ENCODE measurements around the gene TOR2A. TPM values are rescaled to one million over a fixed set of nuclear protein-coding genes. Genes with fewer than 3 reads are reported as not detected.
A peak's percentile ranks its signal among the peaks of the same experiment; 100 is the strongest.

TOR2A gene
- total and polyA plus RNA-seq, 5 donors from 2014 or later, result 11.9 to 30.2 (median 23.2) TPM

DNA sequence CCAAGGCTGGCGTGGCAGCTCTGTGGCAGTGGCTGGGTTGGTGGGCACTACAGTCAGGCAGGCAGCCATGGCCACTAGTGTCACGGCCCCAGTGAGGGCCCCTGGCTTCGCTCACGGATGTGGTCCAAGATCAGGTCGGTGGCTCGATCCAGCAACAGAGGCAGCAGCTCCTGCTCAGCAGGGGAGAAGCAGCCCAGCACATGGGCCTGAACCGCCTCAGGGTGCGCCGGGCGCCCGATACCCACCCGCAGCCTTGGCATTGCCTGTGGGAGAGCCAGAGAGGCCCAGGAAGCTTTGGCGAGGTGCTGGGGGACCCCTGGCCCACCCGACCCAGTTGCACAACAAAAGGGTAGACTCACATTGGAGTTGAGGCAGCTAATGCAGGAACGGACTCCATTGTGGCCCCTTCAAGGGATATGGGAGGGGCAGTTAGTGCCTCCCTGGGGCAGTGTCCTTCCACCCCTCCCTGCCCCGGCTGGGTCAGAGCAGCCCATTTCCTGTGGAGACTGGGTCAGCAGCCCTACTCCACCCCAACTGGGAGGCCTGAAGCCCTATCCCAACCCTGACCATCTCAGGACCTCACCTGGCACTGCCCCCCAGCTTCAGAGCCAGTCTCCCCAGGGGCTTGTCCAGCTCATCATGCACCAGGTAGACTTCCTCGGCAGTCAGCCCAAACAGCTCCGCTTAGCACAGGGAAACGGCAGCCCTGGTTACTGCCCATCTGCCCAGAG is 20.9 kb downstream of the TOR2A start:
- Histone ChIP-seq H3K27me3 (ENCODE audit: control insufficient read depth, insufficient read depth, low read length) (no peaks in the 10 kb centered on the region), H3K36me3 (ENCODE audit: control insufficient read depth, insufficient read depth, low read length) (no peaks in the 10 kb centered on the region), H3K9me3 (ENCODE audit: control insufficient read depth in 2 of 2, low read length in 2 of 2) (no peaks in the 10 kb centered on the region), H3K4me1 (ENCODE audit: control insufficient read depth, insufficient read depth, low read length, poor library complexity, severe bottlenecking) (peaks cover 19% of the 10 kb centered on the region), H3K27ac (ENCODE audit: insufficient read depth, low read length, poor library complexity, severe bottlenecking) (no peak overlapping the region), H3K4me3 (ENCODE audit: low read depth, low read length) (no peak overlapping the region)
- ATAC-seq (ENCODE audit: low read depth in 2 of 2), result no peak
- H3K27me3 Mint-ChIP-seq, result peaks cover 7% of the 10 kb centered on the region
- peaks cover 0 to 1% (median 0%) of the 10 kb centered on the region in 7 donors for H3K9me3 Mint-ChIP-seq
- peak overlapping the region; percentile 81 to 88 (median 83) for H3K4me3 Mint-ChIP-seq
- H3K4me1 Mint-ChIP-seq, result peaks cover 0 to 41% (median 11%) of the 10 kb centered on the region in 4 donors
- H3K27ac Mint-ChIP-seq, result peak overlapping the region in 1 of 3 donors; percentile 11
- no peaks in the 10 kb centered on the region for H3K36me3 Mint-ChIP-seq
- DNase-seq, result no peak

DNA sequence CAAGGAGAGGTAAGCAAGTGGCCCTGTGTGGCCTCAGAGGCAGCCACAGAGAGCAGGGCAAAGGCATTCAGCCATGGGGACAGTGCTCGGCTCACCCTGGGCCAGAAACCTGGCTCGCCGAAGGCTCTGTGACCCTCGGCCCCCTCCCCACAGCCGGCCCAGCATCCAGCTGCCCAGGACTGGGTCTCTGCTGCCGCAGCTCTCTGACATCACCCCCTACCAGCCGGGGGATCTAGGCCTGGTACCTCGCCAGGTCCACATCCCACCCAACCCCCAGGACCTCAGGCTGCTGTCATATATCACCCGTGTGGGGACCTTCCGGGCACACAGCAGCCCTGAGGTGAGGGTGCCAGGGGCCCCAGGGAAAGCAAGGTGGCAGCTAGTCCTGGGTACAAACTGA is 22.2 kb downstream of the TOR2A start:
- peaks cover 7% of the 10 kb centered on the region for H3K27me3 Mint-ChIP-seq
- H3K36me3 Mint-ChIP-seq, result peaks cover 3% of the 10 kb centered on the region
- no peaks in the 10 kb centered on the region for H3K27me3 ChIP-seq (ENCODE audit: control insufficient read depth, insufficient read depth, low read length)
- no peaks in the 10 kb centered on the region for H3K36me3 ChIP-seq (ENCODE audit: control insufficient read depth, insufficient read depth, low read length)
- H3K9me3 Mint-ChIP-seq, result peaks cover 0 to 2% (median 0%) of the 10 kb centered on the region in 7 donors
- H3K4me3 Mint-ChIP-seq, result peak overlapping the region in 2 of 4 donors; percentile 7 to 60
- no peak overlapping the region for H3K27ac Mint-ChIP-seq
- peaks cover 19% of the 10 kb centered on the region for H3K4me1 ChIP-seq (ENCODE audit: control insufficient read depth, insufficient read depth, low read length, poor library complexity, severe bottlenecking)
- no peaks in the 10 kb centered on the region for H3K9me3 ChIP-seq (ENCODE audit: control insufficient read depth in 2 of 2, low read length in 2 of 2)
- DNase-seq (no peak), ATAC-seq (ENCODE audit: low read depth in 2 of 2) (no peak)
- peaks cover 0 to 45% (median 12%) of the 10 kb centered on the region in 4 donors for H3K4me1 Mint-ChIP-seq
- H3K27ac ChIP-seq (ENCODE audit: insufficient read depth, low read length, poor library complexity, severe bottlenecking), result no peak overlapping the region
- no peak overlapping the region for H3K4me3 ChIP-seq (ENCODE audit: low read depth, low read length)

DNA sequence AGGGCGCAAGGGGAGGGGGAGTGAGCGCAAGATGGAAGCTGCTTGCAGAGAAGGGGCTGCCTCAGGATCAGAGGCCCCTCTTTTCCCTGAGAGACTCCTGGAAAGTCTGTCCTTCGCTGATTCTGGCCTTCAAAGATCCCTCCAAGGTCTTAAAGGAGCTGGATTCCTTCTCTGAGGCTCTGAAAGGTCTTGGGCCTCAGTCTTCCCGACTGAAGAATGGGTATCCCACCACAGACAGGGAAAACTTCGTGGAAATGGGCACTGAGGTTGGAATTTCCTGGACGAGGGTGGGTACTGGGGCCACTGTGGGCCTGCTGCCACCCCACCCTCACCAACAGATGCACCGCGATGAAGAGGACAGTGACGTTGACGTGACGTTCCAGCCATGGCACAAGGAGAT is 22.7 kb downstream of the TOR2A start:
- no peak overlapping the region for H3K27ac Mint-ChIP-seq
- H3K4me1 Mint-ChIP-seq, result peaks cover 0 to 48% (median 14%) of the 10 kb centered on the region in 4 donors
- H3K36me3 Mint-ChIP-seq, result peaks cover 3% of the 10 kb centered on the region
- H3K9me3 Mint-ChIP-seq, result peaks cover 0 to 2% (median 0%) of the 10 kb centered on the region in 7 donors
- H3K4me1 ChIP-seq (ENCODE audit: control insufficient read depth, insufficient read depth, low read length, poor library complexity, severe bottlenecking), result peaks cover 19% of the 10 kb centered on the region
- no peaks in the 10 kb centered on the region for H3K27me3 ChIP-seq (ENCODE audit: control insufficient read depth, insufficient read depth, low read length)
- no peak overlapping the region for H3K4me3 ChIP-seq (ENCODE audit: low read depth, low read length)
- H3K27ac ChIP-seq (ENCODE audit: insufficient read depth, low read length, poor library complexity, severe bottlenecking), result no peak overlapping the region
- no peaks in the 10 kb centered on the region for H3K36me3 ChIP-seq (ENCODE audit: control insufficient read depth, insufficient read depth, low read length)
- peak overlapping the region in 3 of 4 donors; percentile 28 to 60 (median 50) for H3K4me3 Mint-ChIP-seq
- DNase-seq, result no peak
- no peaks in the 10 kb centered on the region for H3K9me3 ChIP-seq (ENCODE audit: control insufficient read depth in 2 of 2, low read length in 2 of 2)
- ATAC-seq (ENCODE audit: low read depth in 2 of 2), result no peak
- H3K27me3 Mint-ChIP-seq, result peaks cover 7% of the 10 kb centered on the region

DNA sequence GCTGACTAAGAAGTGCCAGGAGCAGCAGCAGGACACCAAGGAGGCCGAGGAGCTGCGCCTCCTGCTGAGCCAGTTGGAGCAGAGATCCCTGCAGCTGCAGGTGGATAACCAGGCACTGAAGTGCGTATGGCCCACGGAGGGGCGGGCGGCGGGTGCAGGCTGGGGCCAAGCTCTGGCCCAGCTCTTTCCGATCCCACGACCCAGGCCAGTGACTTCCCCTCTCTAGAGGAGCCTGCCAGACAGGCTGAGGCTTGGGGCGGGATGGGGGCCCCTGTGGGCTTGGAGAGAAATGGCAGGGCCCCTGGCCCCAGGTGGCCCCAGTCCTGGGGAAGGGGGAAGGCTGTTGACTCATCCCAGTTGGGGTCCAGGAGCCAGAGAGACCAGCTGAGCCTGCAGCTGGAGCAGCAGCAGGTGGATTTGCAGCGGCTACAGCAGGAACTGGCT is 23.2 kb downstream of the TOR2A start:
- Histone ChIP-seq H3K27me3 (ENCODE audit: control insufficient read depth, insufficient read depth, low read length) (no peaks in the 10 kb centered on the region), H3K9me3 (ENCODE audit: control insufficient read depth in 2 of 2, low read length in 2 of 2) (no peaks in the 10 kb centered on the region), H3K4me1 (ENCODE audit: control insufficient read depth, insufficient read depth, low read length, poor library complexity, severe bottlenecking) (peaks cover 19% of the 10 kb centered on the region), H3K4me3 (ENCODE audit: low read depth, low read length) (no peak overlapping the region), H3K36me3 (ENCODE audit: control insufficient read depth, insufficient read depth, low read length) (no peaks in the 10 kb centered on the region), H3K27ac (ENCODE audit: insufficient read depth, low read length, poor library complexity, severe bottlenecking) (no peak overlapping the region)
- Mint-ChIP-seq H3K27ac (no peak overlapping the region), H3K9me3 (peaks cover 0 to 2% (median 0%) of the 10 kb centered on the region in 7 donors), H3K36me3 (peaks cover 3% of the 10 kb centered on the region), H3K4me1 (peaks cover 0 to 51% (median 14%) of the 10 kb centered on the region in 4 donors), H3K27me3 (peaks cover 7% of the 10 kb centered on the region), H3K4me3 (peak overlapping the region in 2 of 4 donors; percentile 28 to 77)
- DNase-seq (no peak), ATAC-seq (ENCODE audit: low read depth in 2 of 2) (no peak)

DNA sequence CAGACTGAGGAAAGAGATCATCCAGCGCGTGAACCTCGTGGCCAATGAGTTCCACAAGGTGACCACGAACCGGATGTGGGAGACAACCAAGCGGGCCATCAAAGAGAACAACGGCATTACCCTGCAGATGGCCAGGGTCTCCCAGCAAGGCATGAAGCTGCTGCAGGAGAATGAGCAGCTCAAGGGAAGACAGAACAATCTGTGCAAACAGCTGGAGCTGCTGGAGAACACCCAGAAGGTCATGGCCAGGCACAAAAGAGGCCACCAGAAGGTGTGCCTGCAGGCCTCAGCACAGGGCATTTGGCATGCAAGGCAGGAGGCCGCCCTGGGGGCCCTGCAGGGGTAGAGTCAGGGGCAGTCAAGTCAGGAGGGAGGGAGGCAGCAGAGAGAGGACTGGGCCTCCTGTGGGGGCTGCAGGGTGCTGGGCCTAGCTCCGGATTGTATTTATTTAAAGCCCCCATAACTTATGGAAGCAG is 23.8 kb downstream of the TOR2A start:
- H3K27ac ChIP-seq (ENCODE audit: insufficient read depth, low read length, poor library complexity, severe bottlenecking), result no peak overlapping the region
- peak overlapping the region in 2 of 4 donors; percentile 52 to 77 for H3K4me3 Mint-ChIP-seq
- H3K36me3 ChIP-seq (ENCODE audit: control insufficient read depth, insufficient read depth, low read length), result no peaks in the 10 kb centered on the region
- H3K27me3 Mint-ChIP-seq, result peaks cover 7% of the 10 kb centered on the region
- no peak for ATAC-seq (ENCODE audit: low read depth in 2 of 2)
- H3K4me1 ChIP-seq (ENCODE audit: control insufficient read depth, insufficient read depth, low read length, poor library complexity, severe bottlenecking), result peaks cover 18% of the 10 kb centered on the region
- H3K27ac Mint-ChIP-seq, result peak overlapping the region; percentile 67 to 74 (median 67)
- no peaks in the 10 kb centered on the region for H3K9me3 ChIP-seq (ENCODE audit: control insufficient read depth in 2 of 2, low read length in 2 of 2)
- H3K9me3 Mint-ChIP-seq, result peaks cover 0 to 2% (median 0%) of the 10 kb centered on the region in 7 donors
- peaks cover 0 to 51% (median 14%) of the 10 kb centered on the region in 4 donors for H3K4me1 Mint-ChIP-seq
- peak in 1 of 3 donors; percentile 35 for DNase-seq
- H3K36me3 Mint-ChIP-seq, result peaks cover 3% of the 10 kb centered on the region
- no peaks in the 10 kb centered on the region for H3K27me3 ChIP-seq (ENCODE audit: control insufficient read depth, insufficient read depth, low read length)
- H3K4me3 ChIP-seq (ENCODE audit: low read depth, low read length), result no peak overlapping the region

DNA sequence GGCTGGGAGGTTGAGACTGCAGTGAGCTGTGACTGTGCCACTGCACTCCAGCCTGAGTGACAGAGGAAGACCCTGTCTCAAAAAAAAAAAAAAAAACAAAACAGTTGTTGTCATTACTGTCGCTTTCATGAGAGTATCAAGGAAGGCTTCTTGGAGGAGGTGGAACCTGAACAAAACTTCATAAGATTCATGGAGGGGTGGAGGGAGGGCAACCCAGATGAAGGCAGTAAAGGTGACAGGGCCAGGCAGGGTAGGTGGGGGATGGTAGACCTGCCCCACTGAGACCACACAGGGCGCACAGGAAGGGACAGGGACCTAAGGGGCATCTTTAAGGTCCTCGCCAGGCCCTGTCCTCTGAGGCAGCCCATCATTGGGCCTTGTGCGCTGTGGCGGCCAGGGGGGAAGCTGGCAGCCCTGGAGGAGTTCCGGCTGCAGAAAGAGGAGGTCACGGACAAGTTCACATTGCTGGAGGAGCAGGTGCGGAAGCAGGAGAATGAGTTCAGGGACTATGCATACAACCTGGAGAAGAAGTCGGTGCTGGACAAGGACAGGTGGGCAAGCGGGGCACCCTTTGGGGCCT is 24.8 kb downstream of the TOR2A start:
- Histone ChIP-seq H3K27ac (ENCODE audit: insufficient read depth, low read length, poor library complexity, severe bottlenecking) (no peak overlapping the region), H3K4me1 (ENCODE audit: control insufficient read depth, insufficient read depth, low read length, poor library complexity, severe bottlenecking) (peaks cover 13% of the 10 kb centered on the region), H3K36me3 (ENCODE audit: control insufficient read depth, insufficient read depth, low read length) (no peaks in the 10 kb centered on the region), H3K27me3 (ENCODE audit: control insufficient read depth, insufficient read depth, low read length) (no peaks in the 10 kb centered on the region), H3K9me3 (ENCODE audit: control insufficient read depth in 2 of 2, low read length in 2 of 2) (no peaks in the 10 kb centered on the region), H3K4me3 (ENCODE audit: low read depth, low read length) (no peak overlapping the region)
- Mint-ChIP-seq H3K27ac (peak overlapping the region in 2 of 3 donors; percentile 8 to 17), H3K4me3 (peak overlapping the region in 3 of 4 donors; percentile 57 to 77 (median 70)), H3K27me3 (peaks cover 1% of the 10 kb centered on the region), H3K4me1 (peaks cover 0 to 43% (median 8%) of the 10 kb centered on the region in 4 donors), H3K9me3 (peaks cover 0 to 2% (median 0%) of the 10 kb centered on the region in 7 donors), H3K36me3 (peaks cover 3% of the 10 kb centered on the region)
- DNase-seq, result no peak
- no peak for ATAC-seq (ENCODE audit: low read depth in 2 of 2)

DNA sequence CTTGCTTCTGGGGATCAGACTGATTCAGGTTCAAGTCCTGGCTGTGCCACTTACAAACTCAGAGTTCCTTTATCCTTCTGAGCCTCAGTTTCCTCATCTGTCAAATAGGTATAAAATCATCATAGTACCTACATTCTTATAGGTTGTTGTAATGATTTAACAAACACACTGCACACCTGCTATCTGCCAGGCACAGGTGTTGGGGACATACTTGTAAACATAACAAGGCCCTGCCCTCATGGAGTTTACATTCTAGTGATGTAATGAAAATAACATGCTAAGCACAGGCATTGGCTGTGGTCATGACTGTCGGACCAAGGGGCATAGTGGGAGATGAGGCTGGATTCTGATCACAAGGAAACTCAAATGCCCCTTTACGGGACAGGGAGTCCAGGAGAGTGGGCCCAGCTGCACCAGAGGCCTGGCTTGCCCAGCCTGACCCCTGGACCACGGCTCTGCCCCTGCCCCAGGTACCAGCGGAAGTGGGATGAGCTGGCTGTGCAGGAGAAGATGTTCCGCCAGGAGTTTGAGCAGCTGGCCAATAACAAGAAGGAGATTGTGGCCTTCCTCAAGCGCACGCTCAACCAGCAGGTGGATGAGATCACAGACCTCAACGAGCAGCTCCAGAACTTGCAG is 26.0 kb downstream of the TOR2A start:
- Histone ChIP-seq H3K27ac (ENCODE audit: insufficient read depth, low read length, poor library complexity, severe bottlenecking) (no peak overlapping the region), H3K9me3 (ENCODE audit: control insufficient read depth in 2 of 2, low read length in 2 of 2) (no peaks in the 10 kb centered on the region), H3K4me3 (ENCODE audit: low read depth, low read length) (no peak overlapping the region), H3K36me3 (ENCODE audit: control insufficient read depth, insufficient read depth, low read length) (no peaks in the 10 kb centered on the region), H3K4me1 (ENCODE audit: control insufficient read depth, insufficient read depth, low read length, poor library complexity, severe bottlenecking) (peaks cover 7% of the 10 kb centered on the region), H3K27me3 (ENCODE audit: control insufficient read depth, insufficient read depth, low read length) (no peaks in the 10 kb centered on the region)
- no peaks in the 10 kb centered on the region for H3K27me3 Mint-ChIP-seq
- H3K4me3 Mint-ChIP-seq, result no peak overlapping the region
- H3K4me1 Mint-ChIP-seq, result peaks cover 0 to 36% (median 5%) of the 10 kb centered on the region in 4 donors
- ATAC-seq (ENCODE audit: low read depth in 2 of 2) (no peak), DNase-seq (no peak)
- H3K27ac Mint-ChIP-seq, result peak overlapping the region in 1 of 3 donors; percentile 31
- H3K9me3 Mint-ChIP-seq, result peaks cover 0 to 2% (median 0%) of the 10 kb centered on the region in 7 donors
- peaks cover 3% of the 10 kb centered on the region for H3K36me3 Mint-ChIP-seq

All from CD4-positive, CD25-positive, alpha-beta regulatory T cell (primary cell).